CD4-positive, alpha-beta T cell (primary cell): ENCODE data around the gene CCDC186. TPM values are rescaled to one million over a fixed set of nuclear protein-coding genes. Genes with fewer than 3 reads are reported as not detected.
"Not testable (repeated sequence)": the region's sequence is repeated elsewhere in the genome, so short reads cannot be mapped to it uniquely, and the experiment has no call there.

Experiments used
- ATAC-seq: fragments of 200-7000 bp; cut with Tn5 transposase; one replicate; pipeline ENCODE4 v1.10.0; 2022; ENCODE audit warnings: mild to moderate bottlenecking; ENCODE audit not compliant: poor library complexity
- CTCF ChIA-PET: fragments of 350-600 bp; sonication (Branson Sonifier 250); formaldehyde crosslinking; loops from one replicate; lab custom pipeline; 2021; ENCODE audit warnings: antibody characterized with exemption, inconsistent platforms; lab: Charles Lee
- POLR2A ChIA-PET: fragments of 350-600 bp; sonication (Branson Sonifier 250); formaldehyde crosslinking; loops from one replicate; lab custom pipeline; 2021; ENCODE audit warnings: antibody characterized with exemption, inconsistent platforms; lab: Charles Lee
- DNase-seq, 14 experiments: peaks; one replicate each; pipeline ENCODE4 v3.0.0-alpha.2; 2013 to 2020; ENCODE audit warnings: mixed read lengths in 2 of 14
- H3K27ac ChIP-seq, 2 donors: one replicate each; pipeline versions ENCODE4 v1.5.1 to v1.7.0; 2013; ENCODE audit warnings: low read length in 2 of 2, low read depth in 1 of 2, mild to moderate bottlenecking in 1 of 2
- H3K27me3 ChIP-seq, 2 experiments: 1 replicate in 1 of 2; 2 replicates in 1 of 2; pipeline versions ENCODE4 v1.6.1 to v1.7.0; 2013; ENCODE audit warnings: low read length in 2 of 2, control low read depth in 1 of 2, mild to moderate bottlenecking in 1 of 2, moderate library complexity in 1 of 2; ENCODE audit not compliant: insufficient read depth in 2 of 2, control insufficient read depth in 1 of 2
- H3K36me3 ChIP-seq: one replicate; pipeline ENCODE4 v1.6.1; 2013; ENCODE audit warnings: low read length, control low read depth; ENCODE audit not compliant: insufficient read depth
- H3K4me1 ChIP-seq: one replicate; pipeline ENCODE4 v1.6.1; 2013; ENCODE audit warnings: low read length, control low read depth; ENCODE audit not compliant: insufficient read depth
- H3K4me3 ChIP-seq: one replicate; pipeline ENCODE4 v1.5.1; 2013; ENCODE audit warnings: mild to moderate bottlenecking, low read length, moderate library complexity
- H3K9me3 ChIP-seq, 2 experiments: 1 replicate in 1 of 2; 2 replicates in 1 of 2; pipeline versions ENCODE4 v1.6.1 to v1.7.0; 2013; ENCODE audit warnings: low read length in 2 of 2, mild to moderate bottlenecking in 2 of 2, control low read depth in 1 of 2, moderate library complexity in 1 of 2; ENCODE audit not compliant: control insufficient read depth in 1 of 2, insufficient read depth in 1 of 2
- H3K27ac Mint-ChIP-seq: one replicate; pipeline ENCODE4 v1.8.0; 2020; ENCODE audit warnings: mixed read lengths
- H3K27me3 Mint-ChIP-seq: one replicate; pipeline ENCODE4 v1.8.0; 2021; ENCODE audit warnings: mixed read lengths
- H3K36me3 Mint-ChIP-seq: one replicate; pipeline ENCODE4 v1.8.0; 2021; ENCODE audit warnings: low read depth, mixed read lengths
- H3K4me1 Mint-ChIP-seq: one replicate; pipeline ENCODE4 v1.8.0; 2021; ENCODE audit warnings: low read depth, mixed read lengths
- H3K4me3 Mint-ChIP-seq: one replicate; pipeline ENCODE4 v1.8.0; 2020; ENCODE audit warnings: mild to moderate bottlenecking, mixed read lengths
- H3K9me3 Mint-ChIP-seq: one replicate; pipeline ENCODE4 v1.8.0; 2020; ENCODE audit warnings: mixed read lengths
- intact Hi-C, 2 experiments: fragments of 100-400 bp; cut with DNase I in 1 of 2; cut with micrococcal nuclease in 1 of 2; formaldehyde crosslinking; loops; one replicate each; pipeline versions ENCODE4 v1.15.1 to v1.9.0; 2023 to 2025; cut with DNase I, micrococcal nuclease
- total RNA-seq, 174 experiments: library from RNA in 2 of 174; stranded (reverse) in 2 of 174; gene quantifications; one replicate each; pipeline ENCODE4 v1.2.3 and lab custom pipeline; 2021 to 2026
- TF ChIP-seq, protein P1 (sequence below): fragments of 200-600 bp; IDR thresholded peaks from one replicate; pipeline ENCODE4 v1.8.0; 2022; ENCODE audit warnings: antibody characterized with exemption, mild to moderate bottlenecking

CCDC186 gene
- total RNA-seq, 2 experiments from 2014 or later: 55.0 to 55.9 TPM

DNA sequence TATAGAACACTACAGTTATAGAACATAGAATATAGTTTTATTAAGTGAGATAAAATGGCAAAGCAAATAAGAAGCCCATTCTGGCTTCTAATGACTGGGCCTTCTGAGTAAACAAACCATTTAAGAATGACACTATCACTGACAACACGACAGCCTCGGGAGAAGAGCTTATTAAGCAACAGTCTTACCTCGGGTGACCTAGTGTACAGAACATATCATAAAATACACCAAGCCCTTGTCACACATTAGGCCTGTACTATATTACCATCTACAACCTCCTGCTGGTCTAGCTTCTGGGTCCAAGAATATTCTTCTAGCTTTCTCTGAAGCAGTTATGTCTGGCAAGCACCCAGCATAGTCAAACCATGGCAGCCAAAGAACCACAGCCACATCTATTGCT is 32.0 kb downstream of the CCDC186 start:
- no peak overlapping the region for H3K27ac Mint-ChIP-seq
- no peak overlapping the region for H3K4me3 Mint-ChIP-seq
- H3K27me3 ChIP-seq: no peaks in the 10 kb centered on the region
- peaks cover 85% of the 10 kb centered on the region for H3K36me3 Mint-ChIP-seq
- TF ChIP-seq, protein P1, sequence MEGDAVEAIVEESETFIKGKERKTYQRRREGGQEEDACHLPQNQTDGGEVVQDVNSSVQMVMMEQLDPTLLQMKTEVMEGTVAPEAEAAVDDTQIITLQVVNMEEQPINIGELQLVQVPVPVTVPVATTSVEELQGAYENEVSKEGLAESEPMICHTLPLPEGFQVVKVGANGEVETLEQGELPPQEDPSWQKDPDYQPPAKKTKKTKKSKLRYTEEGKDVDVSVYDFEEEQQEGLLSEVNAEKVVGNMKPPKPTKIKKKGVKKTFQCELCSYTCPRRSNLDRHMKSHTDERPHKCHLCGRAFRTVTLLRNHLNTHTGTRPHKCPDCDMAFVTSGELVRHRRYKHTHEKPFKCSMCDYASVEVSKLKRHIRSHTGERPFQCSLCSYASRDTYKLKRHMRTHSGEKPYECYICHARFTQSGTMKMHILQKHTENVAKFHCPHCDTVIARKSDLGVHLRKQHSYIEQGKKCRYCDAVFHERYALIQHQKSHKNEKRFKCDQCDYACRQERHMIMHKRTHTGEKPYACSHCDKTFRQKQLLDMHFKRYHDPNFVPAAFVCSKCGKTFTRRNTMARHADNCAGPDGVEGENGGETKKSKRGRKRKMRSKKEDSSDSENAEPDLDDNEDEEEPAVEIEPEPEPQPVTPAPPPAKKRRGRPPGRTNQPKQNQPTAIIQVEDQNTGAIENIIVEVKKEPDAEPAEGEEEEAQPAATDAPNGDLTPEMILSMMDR: no peak
- intact Hi-C loops: no loop called here
- no peaks in the 10 kb centered on the region for H3K4me1 Mint-ChIP-seq
- ATAC-seq (no peak), DNase-seq (no peak)
- H3K27ac ChIP-seq: no peak overlapping the region
- H3K36me3 ChIP-seq: peaks cover 53% of the 10 kb centered on the region
- no peak overlapping the region for H3K4me3 ChIP-seq
- no peaks in the 10 kb centered on the region for H3K9me3 ChIP-seq
- ChIA-PET CTCF (no interaction called here), POLR2A (no interaction called here)
- no peaks in the 10 kb centered on the region for H3K27me3 Mint-ChIP-seq
- H3K9me3 Mint-ChIP-seq: no peaks in the 10 kb centered on the region
- no peaks in the 10 kb centered on the region for H3K4me1 ChIP-seq

DNA sequence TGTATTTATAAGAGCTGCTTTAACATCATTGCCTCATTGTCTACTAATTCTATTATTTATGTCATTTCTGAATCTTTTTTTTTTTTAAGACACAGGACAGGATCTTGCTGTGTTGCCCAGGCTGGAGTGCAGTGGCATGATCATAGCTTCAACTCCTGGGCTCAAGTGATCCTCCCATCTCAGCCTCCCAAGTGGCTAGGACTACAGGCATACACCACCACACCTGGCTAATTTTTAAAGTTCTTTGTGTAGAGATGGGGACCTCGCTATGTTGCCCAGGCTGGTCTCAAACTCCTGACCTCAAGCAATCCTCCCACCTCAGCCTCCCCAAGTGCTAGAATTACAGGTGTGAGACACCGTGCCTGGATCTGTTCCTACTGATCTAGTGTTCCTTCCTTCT is 33.2 kb downstream of the CCDC186 start:
- H3K4me3 ChIP-seq, intact Hi-C loops, H3K9me3 Mint-ChIP-seq, H3K4me1 Mint-ChIP-seq, H3K27ac ChIP-seq, POLR2A ChIA-PET, H3K27ac Mint-ChIP-seq, H3K27me3 Mint-ChIP-seq, H3K4me3 Mint-ChIP-seq, DNase-seq, H3K9me3 ChIP-seq, H3K4me1 ChIP-seq, ATAC-seq, H3K27me3 ChIP-seq: not testable (repeated sequence)
- H3K36me3 Mint-ChIP-seq: peaks cover 86% of the 10 kb centered on the region
- peaks cover 64% of the 10 kb centered on the region for H3K36me3 ChIP-seq
- CTCF ChIA-PET: interaction anchor here (0.6 to 0.8 kb wide), 2 partner anchors 10 to 15 kb away, joined by 3 read pairs; no protein-coding TSS in a partner anchor

DNA sequence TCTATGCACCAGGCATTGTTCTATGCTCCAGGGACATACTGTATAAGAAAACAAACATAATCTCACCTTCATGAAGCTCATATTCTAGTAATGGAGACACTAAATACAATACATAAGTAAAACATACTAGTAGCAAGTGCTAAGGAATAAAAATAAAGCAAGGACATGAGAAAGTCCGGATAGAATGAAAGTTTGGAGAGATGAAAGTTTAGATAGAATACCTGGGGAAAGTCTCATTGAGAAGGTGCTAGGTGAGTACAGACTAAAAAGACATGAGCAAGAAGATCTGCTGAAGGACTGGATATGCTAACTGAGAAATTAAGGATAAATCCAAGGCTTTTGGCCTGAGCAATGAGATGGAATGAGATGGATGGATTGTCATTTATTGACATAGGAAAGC is 34.0 kb downstream of the CCDC186 start:
- H3K9me3 Mint-ChIP-seq: no peaks in the 10 kb centered on the region
- peaks cover 65% of the 10 kb centered on the region for H3K36me3 ChIP-seq
- TF ChIP-seq, protein P1: no peak
- H3K9me3 ChIP-seq: no peaks in the 10 kb centered on the region
- peaks cover 86% of the 10 kb centered on the region for H3K36me3 Mint-ChIP-seq
- no peak overlapping the region for H3K27ac Mint-ChIP-seq
- H3K27me3 ChIP-seq: no peaks in the 10 kb centered on the region
- no peak overlapping the region for H3K4me3 ChIP-seq
- POLR2A ChIA-PET: no interaction called here
- intact Hi-C loops: no loop called here
- H3K27me3 Mint-ChIP-seq: no peaks in the 10 kb centered on the region
- H3K27ac ChIP-seq: no peak overlapping the region
- DNase-seq (no peak), ATAC-seq (no peak)
- H3K4me1 Mint-ChIP-seq: no peaks in the 10 kb centered on the region
- H3K4me3 Mint-ChIP-seq: no peak overlapping the region
- CTCF ChIA-PET: no interaction called here
- H3K4me1 ChIP-seq: no peaks in the 10 kb centered on the region

DNA sequence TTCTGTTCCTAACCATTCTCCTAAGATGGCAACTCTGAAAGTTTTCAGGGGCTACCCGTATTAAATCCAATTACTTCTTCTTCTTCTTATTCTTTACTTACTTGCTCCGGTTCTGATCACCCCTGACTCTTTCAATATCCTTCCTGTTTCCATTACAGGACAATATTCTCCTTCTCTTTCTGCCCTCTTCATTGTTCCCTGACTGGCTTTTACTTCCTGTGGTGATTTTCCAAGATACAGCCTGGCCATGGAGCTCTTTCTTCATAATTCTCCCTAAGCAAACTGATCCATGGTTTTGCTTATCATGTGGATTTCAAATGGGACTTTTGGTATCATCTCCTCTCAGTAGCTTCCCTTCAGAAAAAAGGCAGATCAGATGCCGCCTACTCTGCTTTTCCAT is 35.4 kb downstream of the CCDC186 start:
- Histone ChIP-seq H3K36me3 (peaks cover 65% of the 10 kb centered on the region), H3K4me1 (no peaks in the 10 kb centered on the region), H3K4me3 (no peak overlapping the region), H3K9me3 (no peaks in the 10 kb centered on the region), H3K27ac (no peak overlapping the region), H3K27me3 (no peaks in the 10 kb centered on the region)
- no peak overlapping the region for H3K27ac Mint-ChIP-seq
- no peaks in the 10 kb centered on the region for H3K9me3 Mint-ChIP-seq
- no peak for DNase-seq
- CTCF ChIA-PET: no interaction called here
- intact Hi-C loops: no loop called here
- H3K4me1 Mint-ChIP-seq: no peaks in the 10 kb centered on the region
- POLR2A ChIA-PET: no interaction called here
- TF ChIP-seq, protein P1: no peak
- H3K27me3 Mint-ChIP-seq: no peaks in the 10 kb centered on the region
- ATAC-seq: no peak
- H3K36me3 Mint-ChIP-seq: peaks cover 89% of the 10 kb centered on the region
- H3K4me3 Mint-ChIP-seq: no peak overlapping the region
